ENCODE data around the gene PPP1R27.

DNA sequence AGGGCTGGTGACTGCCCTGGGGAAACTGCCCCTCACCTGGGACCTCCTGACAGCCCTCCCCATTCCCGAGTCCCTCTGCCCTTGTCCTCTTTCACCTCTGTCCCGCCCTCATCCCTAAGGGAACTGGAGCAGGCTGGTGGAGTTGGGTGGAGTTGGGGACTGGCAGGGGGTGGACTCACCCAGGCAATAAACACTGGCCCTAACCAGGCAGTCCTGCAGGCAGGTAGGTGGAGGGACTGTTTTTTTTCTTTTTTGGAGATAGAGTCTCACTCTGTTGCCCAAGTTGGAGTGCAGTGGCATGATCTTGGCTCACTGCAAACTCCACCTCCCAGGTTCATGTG is 19.2 kb downstream of the PPP1R27 start:
- TF ChIP-seq, protein P1, sequence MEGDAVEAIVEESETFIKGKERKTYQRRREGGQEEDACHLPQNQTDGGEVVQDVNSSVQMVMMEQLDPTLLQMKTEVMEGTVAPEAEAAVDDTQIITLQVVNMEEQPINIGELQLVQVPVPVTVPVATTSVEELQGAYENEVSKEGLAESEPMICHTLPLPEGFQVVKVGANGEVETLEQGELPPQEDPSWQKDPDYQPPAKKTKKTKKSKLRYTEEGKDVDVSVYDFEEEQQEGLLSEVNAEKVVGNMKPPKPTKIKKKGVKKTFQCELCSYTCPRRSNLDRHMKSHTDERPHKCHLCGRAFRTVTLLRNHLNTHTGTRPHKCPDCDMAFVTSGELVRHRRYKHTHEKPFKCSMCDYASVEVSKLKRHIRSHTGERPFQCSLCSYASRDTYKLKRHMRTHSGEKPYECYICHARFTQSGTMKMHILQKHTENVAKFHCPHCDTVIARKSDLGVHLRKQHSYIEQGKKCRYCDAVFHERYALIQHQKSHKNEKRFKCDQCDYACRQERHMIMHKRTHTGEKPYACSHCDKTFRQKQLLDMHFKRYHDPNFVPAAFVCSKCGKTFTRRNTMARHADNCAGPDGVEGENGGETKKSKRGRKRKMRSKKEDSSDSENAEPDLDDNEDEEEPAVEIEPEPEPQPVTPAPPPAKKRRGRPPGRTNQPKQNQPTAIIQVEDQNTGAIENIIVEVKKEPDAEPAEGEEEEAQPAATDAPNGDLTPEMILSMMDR (IDR thresholded peaks at IDR 0.05): no peak
- no peak for TF ChIP-seq EP300 (IDR thresholded peaks at IDR 0.05)
- no peak for TF ChIP-seq POLR2A (IDR thresholded peaks at IDR 0.05)
- no peak for TF ChIP-seq POLR2AphosphoS5 (IDR thresholded peaks at IDR 0.05)
